GM12875 (cell line): ENCODE results near the gene BRICD5.
A peak's percentile ranks its signal among the peaks of the same experiment; 100 is the strongest.

Experiments used
- H3K4me3 ChIP-seq: one replicate; pipeline ENCODE4 v1.5.1; 2011; ENCODE audit warnings: low read depth, low read length, control low read depth
- TF ChIP-seq, protein P1 (sequence below): IDR thresholded peaks from 2 replicates; pipeline ENCODE4 v1.5.1; 2011; ENCODE audit warnings: low read depth, mild to moderate bottlenecking, control low read depth, inconsistent platforms, low read length, moderate library complexity, borderline replicate concordance; ENCODE audit not compliant: insufficient read depth

The BRICD5 gene

DNA sequence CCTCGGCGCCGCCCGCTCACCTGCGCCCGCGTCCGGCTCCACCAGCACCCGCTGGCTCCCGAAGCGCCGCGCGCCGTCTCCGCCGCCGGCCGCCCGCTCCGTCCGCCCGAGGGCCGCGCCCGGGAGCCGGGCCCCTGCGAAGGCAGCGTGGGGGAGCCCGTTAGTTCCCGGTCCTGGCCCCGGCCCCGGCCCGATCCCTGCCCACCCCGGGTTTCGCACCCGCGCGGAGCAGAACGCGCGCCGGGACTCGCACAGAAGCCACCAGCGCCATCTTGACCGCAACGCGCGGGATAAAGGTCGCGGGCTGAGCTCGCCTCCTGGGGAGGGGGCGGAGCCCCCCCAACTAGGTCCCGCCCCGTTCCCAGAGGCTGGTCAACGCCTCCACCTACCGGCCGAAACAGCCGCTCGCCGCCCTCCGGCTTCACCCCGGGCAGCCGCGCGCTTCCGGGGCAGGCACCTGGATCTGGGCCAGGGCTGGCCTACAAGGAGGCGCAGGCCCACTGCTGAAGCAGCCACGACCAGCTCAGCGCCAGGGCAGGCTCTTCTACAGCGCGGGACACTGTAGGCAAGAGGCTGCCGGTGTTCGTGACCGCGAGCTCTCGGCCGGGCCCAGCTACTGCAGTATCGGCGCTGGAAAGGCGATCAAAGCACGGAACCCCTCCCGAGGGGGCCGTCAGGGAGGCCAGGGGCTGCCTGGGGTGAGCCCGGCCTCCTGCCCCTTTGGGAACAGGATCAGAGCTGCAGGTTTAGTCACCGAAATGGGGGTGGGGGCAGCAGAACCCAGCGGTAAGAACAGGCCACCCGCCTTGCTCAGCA lies 40.8 kb upstream of the BRICD5 start, which contains the start of gene ECI1:
Gene ECI1 (minus strand): TSS at position 292 of the 816 bp plus-strand sequence. CDS start 21 bp downstream, at position 271.
- peak within 1 kb of the TSS; percentile 72 for H3K4me3 ChIP-seq
- TF ChIP-seq, protein P1, sequence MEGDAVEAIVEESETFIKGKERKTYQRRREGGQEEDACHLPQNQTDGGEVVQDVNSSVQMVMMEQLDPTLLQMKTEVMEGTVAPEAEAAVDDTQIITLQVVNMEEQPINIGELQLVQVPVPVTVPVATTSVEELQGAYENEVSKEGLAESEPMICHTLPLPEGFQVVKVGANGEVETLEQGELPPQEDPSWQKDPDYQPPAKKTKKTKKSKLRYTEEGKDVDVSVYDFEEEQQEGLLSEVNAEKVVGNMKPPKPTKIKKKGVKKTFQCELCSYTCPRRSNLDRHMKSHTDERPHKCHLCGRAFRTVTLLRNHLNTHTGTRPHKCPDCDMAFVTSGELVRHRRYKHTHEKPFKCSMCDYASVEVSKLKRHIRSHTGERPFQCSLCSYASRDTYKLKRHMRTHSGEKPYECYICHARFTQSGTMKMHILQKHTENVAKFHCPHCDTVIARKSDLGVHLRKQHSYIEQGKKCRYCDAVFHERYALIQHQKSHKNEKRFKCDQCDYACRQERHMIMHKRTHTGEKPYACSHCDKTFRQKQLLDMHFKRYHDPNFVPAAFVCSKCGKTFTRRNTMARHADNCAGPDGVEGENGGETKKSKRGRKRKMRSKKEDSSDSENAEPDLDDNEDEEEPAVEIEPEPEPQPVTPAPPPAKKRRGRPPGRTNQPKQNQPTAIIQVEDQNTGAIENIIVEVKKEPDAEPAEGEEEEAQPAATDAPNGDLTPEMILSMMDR = peak; percentile 55

DNA sequence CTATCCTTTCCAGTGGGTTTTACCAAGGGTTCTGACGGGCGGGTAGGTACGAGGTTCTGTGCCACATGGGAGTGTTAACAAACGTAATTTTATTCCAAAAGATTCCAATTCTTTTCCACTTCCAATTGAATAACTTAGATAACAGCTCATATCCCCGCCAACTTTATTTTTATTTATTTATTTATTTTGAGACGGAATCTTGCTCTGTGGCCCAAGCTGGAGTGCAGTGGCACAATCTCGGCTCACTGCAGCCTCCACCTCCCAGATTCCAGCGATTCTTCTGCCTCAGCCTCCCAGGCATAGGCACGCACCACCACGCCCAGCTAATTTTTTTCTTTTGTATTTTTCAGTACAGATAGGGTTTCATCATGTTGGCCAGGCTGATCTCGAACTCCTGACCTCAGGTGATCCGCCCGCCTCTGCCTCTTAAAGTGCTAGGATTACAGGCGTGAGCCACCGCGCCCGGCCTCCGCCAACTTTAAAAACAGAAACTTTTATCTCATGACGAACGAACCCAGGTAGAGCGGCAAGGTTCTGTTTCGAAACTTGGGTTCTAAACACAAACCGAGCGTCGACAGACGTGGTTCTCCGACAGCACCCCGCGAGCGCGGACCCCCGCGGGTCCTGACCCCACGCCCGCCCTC lies 40.1 kb upstream of the BRICD5 start:
- H3K4me3 ChIP-seq = peak overlapping the region; percentile 72
- TF ChIP-seq, protein P1 = no peak

DNA sequence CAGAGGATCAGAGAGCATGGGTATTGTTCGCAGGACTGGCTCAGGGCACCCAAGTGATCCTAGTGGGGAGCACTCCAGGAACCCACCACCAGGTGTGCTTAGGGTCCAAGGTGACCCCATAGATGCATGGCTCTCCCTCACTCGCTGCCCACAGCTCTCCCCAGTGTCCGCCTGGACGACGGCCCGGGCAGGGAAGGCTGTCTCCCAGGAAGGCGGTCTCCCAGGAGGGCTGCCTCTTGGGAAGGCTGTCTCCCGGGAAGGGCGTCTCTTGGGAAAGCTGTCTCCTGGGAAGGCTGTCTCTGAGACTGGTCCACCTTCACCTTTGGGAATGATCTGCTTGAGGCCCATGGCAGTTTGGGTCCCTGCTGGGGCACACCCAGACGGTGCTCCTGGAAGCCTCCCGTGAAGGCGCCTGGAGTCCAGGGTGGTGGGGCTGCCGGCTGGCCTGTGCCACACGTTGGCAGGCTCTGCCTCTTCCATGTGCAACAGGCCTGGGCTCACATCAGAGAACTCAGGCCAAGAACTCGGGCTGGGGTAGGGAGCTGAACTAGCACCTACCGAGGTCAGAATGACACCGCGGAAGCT lies 35.7 kb upstream of the BRICD5 start:
- no peak overlapping the region for H3K4me3 ChIP-seq
- TF ChIP-seq, protein P1 = no peak

DNA sequence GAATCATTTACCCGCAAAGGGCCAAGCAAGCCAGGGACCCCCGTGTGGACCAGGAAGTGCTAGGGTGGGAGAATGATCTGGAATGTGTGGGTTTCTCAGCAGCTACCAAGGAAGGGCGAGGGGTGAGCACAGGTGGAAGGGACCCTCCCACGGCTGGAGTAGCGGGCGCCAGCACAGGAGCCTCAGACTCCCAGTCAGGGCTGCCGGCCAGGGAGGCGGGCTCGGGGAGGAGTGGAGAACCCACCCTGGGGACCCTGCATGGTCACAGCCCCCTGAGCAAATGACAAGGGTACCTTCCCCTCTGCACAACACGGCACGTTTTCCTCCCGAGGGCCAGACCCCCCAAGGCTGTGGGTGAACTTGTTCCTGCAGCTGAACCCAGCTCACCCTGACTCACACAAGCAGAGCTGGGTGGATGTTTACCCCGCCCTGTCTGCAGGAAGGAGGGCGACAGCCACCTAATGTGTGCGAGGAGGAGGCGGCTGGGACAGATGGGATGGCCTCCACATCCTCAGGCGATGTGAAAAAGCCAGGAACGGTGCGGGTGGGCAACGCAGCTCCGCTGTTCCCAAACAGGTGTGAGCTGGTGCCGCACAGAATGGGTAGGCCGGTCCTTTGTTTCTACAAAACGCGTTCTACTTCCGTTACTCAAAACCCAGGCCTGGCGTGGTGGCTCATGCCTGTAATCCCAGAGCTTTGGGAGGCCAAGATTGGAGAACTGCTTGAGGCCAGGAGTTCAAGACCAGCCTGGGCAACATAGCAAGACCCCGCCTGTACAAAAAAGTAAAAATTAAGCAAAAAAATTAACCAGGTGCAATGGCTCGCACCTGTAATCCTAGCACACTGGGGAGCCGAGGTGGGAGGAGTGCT lies 34.5 kb upstream of the BRICD5 start:
- no peak overlapping the region for H3K4me3 ChIP-seq
- TF ChIP-seq, protein P1 = no peak

DNA sequence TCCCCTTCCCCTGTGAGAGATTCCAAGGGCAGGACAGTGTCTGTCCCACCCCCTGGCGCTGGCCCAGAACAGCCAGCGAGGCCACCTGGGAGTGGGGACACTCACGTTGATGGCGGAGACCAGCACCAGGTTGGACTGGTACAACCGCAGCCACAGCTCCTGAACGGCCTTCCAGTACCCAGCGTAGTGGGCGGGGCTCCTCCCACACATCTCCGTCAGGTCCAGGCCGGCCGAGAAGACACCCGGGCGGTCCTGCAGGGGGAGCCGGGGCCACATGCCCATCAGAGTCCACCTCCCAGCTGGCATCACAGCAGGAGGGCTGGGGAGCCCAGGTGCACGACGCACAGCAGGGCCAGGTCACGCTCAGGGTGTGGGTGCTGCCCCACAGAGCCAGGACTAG lies 33.6 kb upstream of the BRICD5 start:
- H3K4me3 ChIP-seq = no peak overlapping the region
- TF ChIP-seq, protein P1 = no peak

DNA sequence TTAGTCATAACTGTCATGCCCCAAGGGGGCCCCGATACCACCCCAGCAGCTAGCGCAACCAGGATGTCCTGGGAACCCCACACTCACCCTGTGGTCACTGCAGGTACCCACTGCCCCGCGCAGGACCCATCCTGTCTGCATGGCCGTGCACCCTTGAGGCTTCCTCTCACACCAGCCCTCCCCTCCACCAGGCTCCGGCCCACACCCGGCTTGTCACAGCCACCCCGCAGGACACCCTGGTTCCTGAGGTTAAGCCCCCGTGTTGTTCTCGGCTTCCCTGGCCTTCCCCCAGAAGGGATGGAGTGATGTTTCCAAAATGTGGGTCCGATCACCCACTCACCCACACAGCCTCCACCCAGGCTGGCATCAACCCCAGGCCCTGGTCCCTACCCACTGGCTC lies 33.1 kb upstream of the BRICD5 start:
- H3K4me3 ChIP-seq = no peak overlapping the region
- TF ChIP-seq, protein P1 = no peak
